Keratinocyte (primary cell): ENCODE results near the gene CLDN22.

Source experiments
- CTCF ChIP-seq, 3 experiments: IDR thresholded peaks in 1 of 3; conservative IDR thresholded peaks in 1 of 3; optimal IDR thresholded peaks in 1 of 3; 2 replicates in 2 of 3; 3 replicates in 1 of 3; pipeline versions ENCODE3 to v1.5.1; 2011; ENCODE audit warnings: low read length in 3 of 3, mild to moderate bottlenecking in 3 of 3, moderate library complexity in 2 of 3, control low read depth in 1 of 3, inconsistent platforms in 1 of 3; ENCODE audit not compliant: insufficient read depth in 2 of 3; ENCODE audit errors: extremely low read depth in 1 of 3
- EZH2 ChIP-seq: IDR thresholded peaks from one replicate; pipeline ENCODE4 v1.6.1; 2012; ENCODE audit warnings: inconsistent platforms, mild to moderate bottlenecking, low read length, moderate library complexity

DNA sequence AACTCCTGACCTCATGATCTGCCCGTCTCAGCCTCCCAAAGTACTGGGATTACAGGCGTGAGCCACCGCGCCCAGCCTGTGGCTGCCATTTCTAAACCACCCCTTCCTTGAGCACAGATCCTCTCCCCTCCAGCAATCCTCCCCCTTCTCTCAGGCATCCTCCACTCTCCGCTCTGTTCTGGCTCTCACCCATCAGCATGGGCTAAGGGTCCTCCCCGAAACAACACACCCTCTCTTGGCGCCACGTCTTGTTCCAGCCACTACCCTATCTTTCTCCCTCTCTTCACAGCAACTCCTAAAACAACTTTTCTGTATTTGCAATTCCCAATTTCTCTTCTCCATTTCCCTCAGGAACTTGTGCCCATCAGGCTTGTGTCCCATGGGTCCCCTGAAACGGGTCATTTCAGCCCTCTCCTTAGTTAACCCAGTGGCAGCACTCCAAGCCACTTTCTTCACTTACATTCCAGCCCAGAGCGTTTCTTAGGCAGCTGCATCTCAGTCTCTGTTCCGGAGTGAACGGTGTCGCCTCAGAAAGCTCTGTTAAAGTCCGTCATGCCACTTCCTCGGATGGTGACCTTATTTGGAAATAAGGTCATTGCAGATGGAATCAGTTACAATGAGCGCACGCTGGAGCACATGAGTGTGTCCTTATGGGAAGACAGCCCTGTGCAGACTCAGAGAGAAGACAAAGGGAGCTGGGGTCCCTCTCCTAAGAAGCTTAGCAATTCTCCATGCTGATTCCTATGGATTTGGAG, 30.4 kb upstream of the CLDN22 start:
- TF ChIP-seq CTCF (optimal IDR thresholded peaks at IDR 0.05 in 1 of 3, IDR thresholded peaks at IDR 0.05 in 1 of 3, conservative IDR thresholded peaks at IDR 0.05 in 1 of 3; ENCODE audit: extremely low read depth in 1 of 3, insufficient read depth in 2 of 3, low read length in 3 of 3) (no peak), EZH2 (no peak)
